HFF-Myc (cell line): ENCODE measurements around the gene LTBP4.
"Not testable (repeated sequence)": the region's sequence is repeated elsewhere in the genome, so short reads cannot be mapped to it uniquely, and the experiment has no call there.

ENCODE experiments used
- DNase-seq: peaks from one replicate; pipeline ENCODE4 v3.0.0-alpha.2; 2011; ENCODE audit warnings: low read depth; ENCODE audit errors: extremely low read depth
- H3K4me3 ChIP-seq: replicated peaks from 2 replicates; pipeline ENCODE4 v1.5.1; 2011; ENCODE audit warnings: low read depth, mild to moderate bottlenecking, control low read depth, low read length
- CTCF ChIP-seq: IDR thresholded peaks from 2 replicates; pipeline ENCODE4 v1.5.1; 2012; ENCODE audit warnings: mild to moderate bottlenecking, low read depth, low read length, control low read depth; ENCODE audit errors: missing control alignments

The LTBP4 gene

DNA sequence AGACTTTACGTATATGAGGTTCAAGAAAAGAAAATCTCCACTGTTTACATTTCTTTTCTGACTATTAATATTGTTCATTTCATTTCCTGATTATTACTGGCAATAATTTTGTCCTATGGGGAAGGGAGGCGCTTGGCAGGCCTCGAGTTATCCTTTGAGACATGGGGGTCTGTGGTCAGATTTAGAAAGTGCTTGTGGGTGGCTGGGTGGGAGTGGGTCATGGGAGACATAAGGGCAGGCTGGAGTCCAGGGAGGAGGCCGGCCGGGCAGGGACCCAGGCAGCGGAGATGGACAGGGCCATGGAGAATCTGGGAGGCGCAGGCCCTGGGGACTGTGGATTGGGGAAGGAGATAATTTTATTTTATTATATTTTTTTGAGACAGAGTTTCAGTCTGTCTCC lies 40.1 kb downstream of the LTBP4 start:
- no peak overlapping the region for H3K4me3 ChIP-seq
- no peak for TF ChIP-seq CTCF
- DNase-seq: no peak

DNA sequence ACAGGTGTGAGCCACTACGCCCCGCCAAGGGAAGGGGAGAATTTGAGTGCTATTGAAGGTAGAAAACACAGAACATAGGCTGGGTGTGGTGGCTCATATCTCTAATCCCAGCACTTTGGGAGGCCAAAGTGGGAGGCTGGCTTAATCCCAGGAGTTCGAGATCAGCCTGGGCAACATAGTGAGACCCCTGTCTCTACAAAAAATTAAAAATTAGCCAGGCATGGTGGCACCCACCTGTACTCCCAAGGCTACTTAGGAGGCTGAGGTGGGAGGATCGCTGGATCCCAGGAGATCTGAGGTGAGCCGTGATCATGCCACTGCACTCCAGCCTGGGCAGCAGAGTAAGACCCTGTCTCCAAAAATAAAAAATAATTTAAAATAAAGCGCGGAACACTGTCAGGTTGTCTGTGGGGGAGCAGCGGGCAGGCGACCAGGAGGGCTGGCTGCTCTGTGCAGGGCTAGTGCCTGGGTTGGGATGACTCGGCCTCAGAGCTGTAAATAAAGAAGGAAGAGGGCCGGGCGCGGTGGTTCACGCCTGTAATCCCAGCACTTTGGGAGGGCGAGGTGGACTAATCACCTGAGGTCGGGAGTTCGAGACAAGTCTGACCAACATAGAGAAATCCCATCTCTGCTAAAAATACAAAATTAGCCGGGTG lies 41.0 kb downstream of the LTBP4 start:
- no peak for DNase-seq
- H3K4me3 ChIP-seq: no peak overlapping the region
- no peak for TF ChIP-seq CTCF

GRCh38 chr19:40642757-40643305 lies 41.7 kb downstream of the LTBP4 start:
- TF ChIP-seq CTCF: no peak
- no peak overlapping the region for H3K4me3 ChIP-seq
- DNase-seq: no peak

GRCh38 chr19:40646743-40647254 lies 45.6 kb downstream of the LTBP4 start:
- H3K4me3 ChIP-seq: 0 out of 2 replicates have a peak overlapping the region, but pooled peaks have one; percentile 8
- no peak for DNase-seq
- no peak for TF ChIP-seq CTCF

DNA sequence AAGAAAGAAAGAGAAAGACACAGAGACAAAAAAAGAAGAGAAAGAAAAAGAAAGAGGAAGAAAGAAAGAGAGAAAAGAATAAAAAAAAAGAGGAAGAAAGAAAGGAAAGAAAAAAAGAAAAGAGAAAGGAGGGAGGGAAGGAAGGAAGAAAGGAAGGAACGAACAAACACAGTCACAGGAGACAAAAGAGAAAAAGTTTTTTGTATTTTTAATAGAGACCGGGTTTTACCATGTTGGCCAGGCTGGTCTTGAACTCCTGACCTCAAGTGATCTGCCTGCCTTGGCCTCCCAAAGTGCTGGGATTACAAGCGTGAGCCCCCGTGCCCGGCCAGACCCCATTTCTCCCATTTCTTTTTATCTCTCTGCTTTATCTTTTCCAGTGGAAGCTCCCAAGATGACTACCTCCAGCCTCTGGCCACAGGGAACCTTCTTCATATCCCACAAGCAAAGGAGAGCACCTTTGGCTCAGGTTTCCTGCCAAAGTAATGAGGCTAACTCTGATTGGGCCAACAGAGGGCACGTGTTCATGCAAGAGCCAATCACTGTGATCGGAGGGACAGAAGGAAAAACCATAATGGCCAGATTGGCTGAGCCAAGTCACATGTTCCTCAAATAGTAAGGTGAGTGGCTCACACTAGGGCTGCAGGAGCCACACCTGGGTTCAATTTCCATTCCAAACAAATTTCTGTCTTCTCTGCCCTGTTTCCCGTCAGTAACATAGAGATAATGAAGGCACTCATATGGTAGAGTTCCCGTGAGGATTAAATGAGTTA lies 48.9 kb downstream of the LTBP4 start:
- not testable (repeated sequence) for H3K4me3 ChIP-seq
- peak; percentile 40 for DNase-seq

DNA sequence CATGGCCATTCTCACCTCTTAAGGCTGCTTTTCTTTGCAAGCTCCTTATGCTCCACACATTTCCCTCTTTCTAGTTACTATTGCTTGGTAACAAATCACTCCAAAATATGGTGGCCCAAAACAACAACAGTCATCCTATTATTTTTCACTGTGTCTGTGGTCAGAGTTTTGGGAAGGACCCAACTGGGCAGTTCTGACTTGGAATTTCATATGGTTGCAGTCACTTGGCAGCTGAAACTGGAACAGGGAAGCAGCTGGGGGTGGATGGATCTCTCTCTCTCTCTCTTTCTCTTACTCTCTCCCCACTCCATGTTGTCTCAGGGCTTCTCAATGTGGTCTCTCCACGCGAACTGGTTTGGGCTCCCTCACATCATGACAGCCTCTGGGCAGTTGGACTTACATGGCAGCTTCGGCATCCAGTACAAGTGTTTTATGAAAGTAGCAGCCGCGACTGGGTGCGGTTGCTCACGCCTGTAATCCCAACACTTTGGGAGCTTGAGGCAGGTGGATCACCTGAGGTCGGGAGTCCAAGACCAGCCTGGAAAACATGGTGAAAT lies 49.7 kb downstream of the LTBP4 start:
- TF ChIP-seq CTCF: no peak
- peak; percentile 40 for DNase-seq
- H3K4me3 ChIP-seq: no peak overlapping the region

- not testable (repeated sequence) for H3K4me3 ChIP-seq, DNase-seq
Measured at GRCh38 chr19:40652303-40652702, 51.1 kb downstream of the LTBP4 start.

DNA sequence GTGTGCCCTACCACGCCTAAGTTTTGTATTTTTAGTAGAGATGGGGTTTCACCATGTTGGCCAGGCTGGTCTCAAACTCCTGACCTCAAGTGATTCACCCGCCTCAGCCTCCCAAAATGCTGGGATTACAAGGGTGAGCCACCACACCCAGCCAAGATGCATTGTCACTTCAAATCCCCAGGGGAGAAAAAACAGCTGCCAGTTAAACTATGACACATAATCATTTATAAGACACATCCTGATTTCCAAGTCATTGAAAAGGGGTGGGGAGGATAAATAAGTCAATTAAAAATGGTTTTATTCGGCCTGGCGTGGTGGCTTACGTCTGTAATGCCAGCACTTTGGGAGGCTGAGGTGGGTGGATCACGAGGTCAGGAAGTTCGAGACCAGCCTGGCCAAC lies 54.5 kb downstream of the LTBP4 start:
- not testable (repeated sequence) for H3K4me3 ChIP-seq

More for the DNA sequence above, 54.5 kb downstream of the LTBP4 start:
- DNase-seq: not testable (repeated sequence)
